MM.1S (cell line): Measurements from ENCODE around the gene HOXD11.

ENCODE experiments used
- DNase-seq: peaks from one replicate; pipeline ENCODE4 v3.0.0-alpha.2; 2015
- H2AFZ ChIP-seq: fragments of 300-600 bp; sonication (generic); 2 replicates; pipeline ENCODE4 v1.6.0; 2016; ENCODE audit warnings: antibody characterized with exemption, low read length
- H3F3A ChIP-seq: fragments of 300-600 bp; sonication (generic); 2 replicates; pipeline ENCODE4 v1.6.1; 2016; ENCODE audit warnings: mild to moderate bottlenecking, antibody characterized with exemption, low read length, moderate library complexity, mixed read lengths; ENCODE audit not compliant: insufficient read depth
- H3K27ac ChIP-seq: fragments of 300-600 bp; sonication (generic); 2 replicates; pipeline ENCODE4 v1.5.1; 2016; ENCODE audit warnings: mild to moderate bottlenecking, low read length
- H3K27me3 ChIP-seq: fragments of 300-600 bp; sonication (generic); replicated peaks from 2 replicates; pipeline ENCODE4 v1.6.0; 2016; ENCODE audit warnings: low read length; ENCODE audit not compliant: insufficient read depth
- H3K36me3 ChIP-seq: fragments of 300-600 bp; sonication (generic); replicated peaks from 2 replicates; pipeline ENCODE4 v1.6.1; 2016; ENCODE audit warnings: mild to moderate bottlenecking, low read length, mixed read lengths; ENCODE audit not compliant: insufficient read depth
- H3K4me1 ChIP-seq: fragments of 300-600 bp; sonication (generic); 2 replicates; pipeline ENCODE4 v1.6.1; 2016; ENCODE audit warnings: low read length, mixed read lengths
- H3K4me2 ChIP-seq: fragments of 300-600 bp; sonication (generic); 2 replicates; pipeline ENCODE4 v1.6.0; 2016; ENCODE audit warnings: low read depth, low read length
- H3K4me3 ChIP-seq: fragments of 300-600 bp; sonication (generic); 2 replicates; pipeline ENCODE4 v1.5.1; 2016; ENCODE audit warnings: low read length, mixed read lengths
- H3K79me2 ChIP-seq: fragments of 300-600 bp; sonication (generic); 2 replicates; pipeline ENCODE4 v1.6.1; 2016; ENCODE audit warnings: mixed run types, low read length, mixed read lengths
- H3K9ac ChIP-seq: fragments of 300-600 bp; sonication (generic); 2 replicates; pipeline ENCODE4 v1.6.1; 2016; ENCODE audit warnings: low read length, mixed read lengths
- H3K9me2 ChIP-seq: fragments of 300-600 bp; sonication (generic); replicated peaks from 2 replicates; pipeline ENCODE4 v1.6.1; 2016; ENCODE audit warnings: mild to moderate bottlenecking, low read length, mixed read lengths; ENCODE audit not compliant: insufficient read depth
- H3K9me3 ChIP-seq: fragments of 300-600 bp; sonication (generic); replicated peaks from 2 replicates; pipeline ENCODE4 v1.6.1; 2016; ENCODE audit warnings: mild to moderate bottlenecking, low read length, mixed read lengths; ENCODE audit not compliant: insufficient read depth
- H4K20me1 ChIP-seq: fragments of 300-600 bp; sonication (generic); 2 replicates; pipeline ENCODE4 v1.6.1; 2016; ENCODE audit warnings: mild to moderate bottlenecking, low read length, moderate library complexity, mixed read lengths; ENCODE audit not compliant: insufficient read depth
- EZH2 ChIP-seq: fragments of 300-600 bp; sonication (generic); optimal IDR thresholded peaks from 2 replicates; pipeline ENCODE3; 2017; ENCODE audit warnings: low read depth, mild to moderate bottlenecking, antibody characterized with exemption, low read length, mixed read lengths
- EZH2phosphoT487 ChIP-seq: fragments of 300-600 bp; sonication (generic); IDR thresholded peaks from 2 replicates; pipeline ENCODE4 v1.6.1; 2018; ENCODE audit warnings: antibody characterized with exemption, low read length
- TF ChIP-seq, protein P1 (sequence below): fragments of 300-600 bp; sonication (generic); IDR thresholded peaks from 2 replicates; pipeline ENCODE4 v1.5.1; 2016; ENCODE audit warnings: antibody characterized with exemption, low read length, mixed read lengths

Gene HOXD11

DNA sequence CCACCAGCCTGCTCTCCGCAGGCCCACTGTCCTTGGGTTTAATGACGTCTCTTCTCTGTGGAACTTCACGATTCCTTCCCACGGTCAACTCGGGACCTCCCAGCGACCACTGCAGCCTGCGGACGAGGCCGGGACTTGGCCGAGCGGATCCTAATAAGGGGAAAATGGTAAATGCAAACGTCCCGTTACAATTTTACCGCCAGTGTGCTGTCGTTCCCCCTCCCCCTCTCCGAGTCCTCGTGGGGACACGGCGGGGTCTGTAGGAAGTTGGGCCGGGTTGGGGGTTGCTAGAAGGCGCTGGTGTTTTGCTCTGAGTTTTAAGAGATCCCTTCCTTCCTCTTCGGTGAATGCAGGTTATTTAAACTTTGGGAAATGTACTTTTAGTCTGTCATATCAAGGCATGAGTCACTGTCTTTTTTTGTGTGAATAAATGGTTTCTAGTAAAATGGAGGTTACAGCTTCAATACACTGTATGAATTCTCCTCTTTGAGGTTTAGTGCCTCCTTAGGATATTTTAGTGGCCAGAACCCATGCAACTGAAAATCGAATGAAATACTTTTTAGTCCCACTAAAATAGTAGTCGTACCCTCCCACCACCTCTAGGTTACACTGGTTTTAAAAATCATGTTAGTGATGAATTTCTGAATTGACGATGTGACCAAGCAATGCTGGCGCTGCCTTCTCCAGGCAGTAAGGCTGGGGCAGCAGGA lies 2.3 kb downstream of the HOXD11 start:
- Histone ChIP-seq H3K27ac (no peak overlapping the region), H3K79me2 (no peaks in the 10 kb centered on the region)

DNA sequence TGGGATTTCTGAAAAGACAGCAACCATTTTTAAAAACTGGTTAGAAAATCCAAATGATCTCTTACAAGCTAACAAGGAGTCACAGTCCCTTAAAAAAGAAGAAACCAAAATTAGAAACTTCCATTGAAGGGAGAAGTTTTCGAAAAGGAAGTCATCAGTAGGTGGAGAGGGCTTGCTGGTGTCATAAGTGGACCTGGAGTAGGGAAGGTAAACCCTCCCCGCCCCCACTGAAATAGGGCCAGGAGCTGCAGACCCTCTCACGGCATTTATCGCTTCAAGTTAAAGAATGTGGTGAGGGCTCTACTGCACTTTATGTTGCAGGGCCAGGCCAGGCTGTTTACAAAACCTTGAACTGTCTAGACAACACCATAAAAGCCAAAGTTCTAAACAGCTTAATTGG lies 2.9 kb downstream of the HOXD11 start:
- Histone ChIP-seq H3K27ac (no peak overlapping the region), H3K27me3 (peaks cover 62% of the 10 kb centered on the region), H2AFZ (no peak overlapping the region), H3K4me2 (no peak overlapping the region), H3K79me2 (no peaks in the 10 kb centered on the region), H3K9me3 (no peaks in the 10 kb centered on the region), H3K4me1 (no peaks in the 10 kb centered on the region), H4K20me1 (no peaks in the 10 kb centered on the region), H3K36me3 (no peaks in the 10 kb centered on the region), H3K9ac (no peak overlapping the region), H3F3A (no peaks in the 10 kb centered on the region), H3K9me2 (no peaks in the 10 kb centered on the region), H3K4me3 (no peak overlapping the region)
- no peak for DNase-seq
- TF ChIP-seq, protein P1, sequence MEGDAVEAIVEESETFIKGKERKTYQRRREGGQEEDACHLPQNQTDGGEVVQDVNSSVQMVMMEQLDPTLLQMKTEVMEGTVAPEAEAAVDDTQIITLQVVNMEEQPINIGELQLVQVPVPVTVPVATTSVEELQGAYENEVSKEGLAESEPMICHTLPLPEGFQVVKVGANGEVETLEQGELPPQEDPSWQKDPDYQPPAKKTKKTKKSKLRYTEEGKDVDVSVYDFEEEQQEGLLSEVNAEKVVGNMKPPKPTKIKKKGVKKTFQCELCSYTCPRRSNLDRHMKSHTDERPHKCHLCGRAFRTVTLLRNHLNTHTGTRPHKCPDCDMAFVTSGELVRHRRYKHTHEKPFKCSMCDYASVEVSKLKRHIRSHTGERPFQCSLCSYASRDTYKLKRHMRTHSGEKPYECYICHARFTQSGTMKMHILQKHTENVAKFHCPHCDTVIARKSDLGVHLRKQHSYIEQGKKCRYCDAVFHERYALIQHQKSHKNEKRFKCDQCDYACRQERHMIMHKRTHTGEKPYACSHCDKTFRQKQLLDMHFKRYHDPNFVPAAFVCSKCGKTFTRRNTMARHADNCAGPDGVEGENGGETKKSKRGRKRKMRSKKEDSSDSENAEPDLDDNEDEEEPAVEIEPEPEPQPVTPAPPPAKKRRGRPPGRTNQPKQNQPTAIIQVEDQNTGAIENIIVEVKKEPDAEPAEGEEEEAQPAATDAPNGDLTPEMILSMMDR = no peak
- TF ChIP-seq EZH2phosphoT487 (no peak), EZH2 (no peak)

More for the DNA sequence above, 2.3 kb downstream of the HOXD11 start:
- TF ChIP-seq, protein P1 = no peak
- TF ChIP-seq EZH2 (no peak), EZH2phosphoT487 (no peak)
- H3K4me1 ChIP-seq = no peaks in the 10 kb centered on the region
- no peaks in the 10 kb centered on the region for H3K9me2 ChIP-seq
- no peak overlapping the region for H2AFZ ChIP-seq
- H3F3A ChIP-seq = no peaks in the 10 kb centered on the region
- no peaks in the 10 kb centered on the region for H3K9me3 ChIP-seq
- no peak overlapping the region for H3K9ac ChIP-seq
- no peak for DNase-seq
- H3K4me3 ChIP-seq = no peak overlapping the region
- no peaks in the 10 kb centered on the region for H3K36me3 ChIP-seq
- H4K20me1 ChIP-seq = no peaks in the 10 kb centered on the region
- H3K27me3 ChIP-seq = peaks cover 57% of the 10 kb centered on the region
- H3K4me2 ChIP-seq = no peak overlapping the region

DNA sequence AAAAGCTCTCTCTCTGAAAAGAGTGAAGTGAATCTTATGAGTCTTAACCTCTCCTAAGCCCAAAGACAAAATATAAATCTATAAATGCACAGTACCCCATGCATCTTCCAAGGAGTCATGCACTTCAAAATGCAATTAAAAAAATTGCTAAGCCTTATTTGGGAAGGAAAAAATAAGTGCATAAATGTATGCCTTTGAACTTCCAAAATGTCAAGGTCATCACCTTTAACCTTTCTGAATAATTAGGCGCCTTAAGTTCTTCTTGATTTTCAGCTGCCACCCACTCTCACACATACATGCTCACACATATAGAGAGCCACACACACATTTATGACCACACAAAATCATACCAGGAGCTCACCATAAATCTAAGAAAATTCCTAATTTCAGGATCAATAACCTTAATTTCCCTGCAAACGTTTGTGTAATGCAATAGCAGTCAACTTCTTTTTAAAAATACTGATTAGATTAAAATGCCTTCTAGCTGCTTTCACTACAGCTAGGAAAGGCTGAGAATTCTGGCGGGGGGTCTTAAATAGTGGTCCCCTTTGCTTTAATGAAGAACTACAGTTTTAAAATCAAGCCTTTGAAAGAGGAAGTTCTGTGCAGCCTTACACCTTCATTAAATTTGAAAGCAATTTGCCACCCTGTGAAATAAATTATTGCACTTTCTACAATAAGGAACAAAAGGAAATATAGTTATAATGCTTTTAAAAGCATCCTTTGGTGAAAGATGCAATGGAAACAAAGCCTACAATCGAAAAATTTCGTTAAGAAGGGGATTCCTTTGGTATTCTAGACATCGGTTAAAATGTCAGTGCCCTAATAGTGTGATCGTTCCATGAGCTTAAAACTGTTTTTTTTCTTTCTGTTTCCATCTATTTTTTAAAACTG lies 3.6 kb downstream of the HOXD11 start:
- Histone ChIP-seq H3K36me3 (no peaks in the 10 kb centered on the region), H4K20me1 (no peaks in the 10 kb centered on the region), H3K4me1 (no peaks in the 10 kb centered on the region), H3K9me2 (no peaks in the 10 kb centered on the region), H3K4me2 (peak overlapping the region; percentile 31), H3F3A (no peaks in the 10 kb centered on the region), H3K9me3 (no peaks in the 10 kb centered on the region), H3K27ac (no peak overlapping the region), H3K4me3 (no peak overlapping the region), H3K79me2 (no peaks in the 10 kb centered on the region), H3K9ac (no peak overlapping the region), H3K27me3 (peaks cover 64% of the 10 kb centered on the region), H2AFZ (no peak overlapping the region)
- no peak for DNase-seq
- TF ChIP-seq, protein P1 = no peak
- no peak for TF ChIP-seq EZH2
- no peak for TF ChIP-seq EZH2phosphoT487
